Small intestine (tissue), 7 donors: Measurements from ENCODE around the gene SHOX. TPM values are rescaled to one million over a fixed set of nuclear protein-coding genes. Genes with fewer than 3 reads are reported as not detected.

Experiments
- DNase-seq, 2 donors: peaks; one replicate each; pipeline versions ENCODE4 v3.0.0 to v3.0.0-alpha.2; 2013
- FAIRE-seq: peaks from 2 replicates; lab custom pipeline; 2012; peaks lifted over from hg19 to GRCh38; lab: Jason Lieb, UNC
- H3K27ac ChIP-seq, 3 donors: one replicate each; pipeline ENCODE4 v1.5.1; 2013; ENCODE audit warnings: low read length in 2 of 3, mild to moderate bottlenecking in 2 of 3, control low read depth in 1 of 3, inconsistent platforms in 1 of 3, low read depth in 1 of 3, moderate library complexity in 1 of 3
- H3K27me3 ChIP-seq, 3 donors: one replicate each; pipeline ENCODE4 v1.6.1; 2013; ENCODE audit warnings: low read length in 3 of 3, inconsistent platforms in 1 of 3; ENCODE audit not compliant: control insufficient read depth in 3 of 3, insufficient read depth in 3 of 3
- H3K36me3 ChIP-seq, 3 donors: one replicate each; pipeline ENCODE4 v1.6.1; 2013; ENCODE audit warnings: low read length in 3 of 3, inconsistent platforms in 1 of 3, low read depth in 1 of 3, mild to moderate bottlenecking in 1 of 3, moderate library complexity in 1 of 3; ENCODE audit not compliant: control insufficient read depth in 3 of 3, insufficient read depth in 2 of 3
- H3K4me1 ChIP-seq, 3 donors: one replicate each; pipeline ENCODE4 v1.6.1; 2013; ENCODE audit warnings: low read length in 2 of 3, inconsistent platforms in 1 of 3, low read depth in 1 of 3, mild to moderate bottlenecking in 1 of 3, moderate library complexity in 1 of 3; ENCODE audit not compliant: control insufficient read depth in 3 of 3, insufficient read depth in 2 of 3
- H3K4me3 ChIP-seq, 3 donors: one replicate each; pipeline ENCODE4 v1.5.1; 2013; ENCODE audit warnings: low read length in 3 of 3, control low read depth in 1 of 3, inconsistent platforms in 1 of 3, low read depth in 1 of 3, mild to moderate bottlenecking in 1 of 3, moderate library complexity in 1 of 3
- H3K9me3 ChIP-seq, 2 donors: one replicate each; pipeline ENCODE4 v1.6.1; 2013; ENCODE audit warnings: low read depth in 1 of 2, low read length in 1 of 2; ENCODE audit not compliant: control insufficient read depth in 2 of 2, insufficient read depth in 1 of 2
- WGBS, 3 donors: extraction: QIAGEN DNeasy Blood & Tissue Kit; methylation state at CpG; one replicate each; pipeline ENCODE4 v1.1.7; 2013; 5-methylcytosine and 5-hydroxymethylcytosine counted together
- polyA plus RNA-seq, 4 donors: library from polyadenylated mRNA; stranded (reverse) in 3 of 4; unstranded in 1 of 4; fragments of 200-250 nt in 3 of 4; fragments of 120-200 nt in 1 of 4; gene quantifications; one replicate each; pipeline versions ENCODE4 v1.2.1 to v1.2.3, GENCODE V29; 2013
- donor health status: healthy with polysubstance abuse.
- donor health status: control.
- donor health status: control.
- donor health status: Bipolar disorder and iron deficiency.
- donor health status: healthy.

SHOX gene
- polyA plus RNA-seq, 4 donors, result 0.04 TPM; not detected in 2

GRCh38 chrX:675955-676295 is 45.3 kb downstream of the SHOX start:
- 49 to 61% (median 56%) methylated on average over 15 of the region's 15 CpGs for WGBS, 3 donors
- DNase-seq, result no peak
- Histone ChIP-seq H3K4me1 (no peaks in the 10 kb centered on the region), H3K27me3 (no peaks in the 10 kb centered on the region), H3K9me3 (peaks cover 0 to 15% of the 10 kb centered on the region in 2 donors), H3K36me3 (no peaks in the 10 kb centered on the region), H3K4me3 (no peak overlapping the region), H3K27ac (no peak overlapping the region)
- no peak for FAIRE-seq

GRCh38 chrX:677376-677775 is 46.8 kb downstream of the SHOX start:
- WGBS, 3 donors, result 86 to 89% (median 86%) methylated on average over 13 of the region's 13 CpGs
- Histone ChIP-seq H3K4me3 (no peak overlapping the region), H3K9me3 (peaks cover 0 to 19% of the 10 kb centered on the region in 2 donors), H3K27ac (no peak overlapping the region), H3K4me1 (no peaks in the 10 kb centered on the region), H3K27me3 (no peaks in the 10 kb centered on the region), H3K36me3 (no peaks in the 10 kb centered on the region)
- FAIRE-seq (no peak), DNase-seq (no peak)

GRCh38 chrX:679291-679979 is 48.8 kb downstream of the SHOX start:
- 67 to 84% (median 75%) methylated on average over 39 of the region's 39 CpGs for WGBS, 3 donors
- H3K36me3 ChIP-seq, result no peaks in the 10 kb centered on the region
- no peak for DNase-seq
- H3K9me3 ChIP-seq, result peaks cover 0 to 19% of the 10 kb centered on the region in 2 donors
- no peaks in the 10 kb centered on the region for H3K4me1 ChIP-seq
- H3K27me3 ChIP-seq, result no peaks in the 10 kb centered on the region
- FAIRE-seq, result no peak
- H3K4me3 ChIP-seq, result no peak overlapping the region
- no peak overlapping the region for H3K27ac ChIP-seq

- Histone ChIP-seq H3K4me1 (no peaks in the 10 kb centered on the region), H3K27me3 (no peaks in the 10 kb centered on the region), H3K27ac (no peak overlapping the region), H3K4me3 (no peak overlapping the region), H3K9me3 (peaks cover 0 to 19% of the 10 kb centered on the region in 2 donors), H3K36me3 (no peaks in the 10 kb centered on the region)
- no peak for DNase-seq
- 93 to 96% (median 93%) methylated on average over 14 of the region's 14 CpGs for WGBS, 3 donors
- no peak for FAIRE-seq
Observed at GRCh38 chrX:680062-680461, 49.5 kb downstream of the SHOX start.

- 76 to 91% (median 82%) methylated on average over 3 of the region's 3 CpGs for WGBS, 3 donors
- H3K9me3 ChIP-seq, result peaks cover 0 to 15% of the 10 kb centered on the region in 2 donors
- no peaks in the 10 kb centered on the region for H3K4me1 ChIP-seq
- FAIRE-seq (no peak), DNase-seq (no peak)
- no peaks in the 10 kb centered on the region for H3K27me3 ChIP-seq
- no peak overlapping the region for H3K27ac ChIP-seq
- no peak overlapping the region for H3K4me3 ChIP-seq
- no peaks in the 10 kb centered on the region for H3K36me3 ChIP-seq
Observed at GRCh38 chrX:681989-682388, 51.4 kb downstream of the SHOX start.

- FAIRE-seq (no peak), DNase-seq (no peak)
- WGBS, 3 donors, result 83 to 89% (median 88%) methylated on average over 8 of the region's 8 CpGs
Observed at GRCh38 chrX:682892-683291, 52.3 kb downstream of the SHOX start.

GRCh38 chrX:683576-683975 is 53.0 kb downstream of the SHOX start:
- H3K27me3 ChIP-seq, result no peaks in the 10 kb centered on the region
- no peaks in the 10 kb centered on the region for H3K36me3 ChIP-seq
- H3K4me3 ChIP-seq, result no peak overlapping the region
- peaks cover 0 to 15% of the 10 kb centered on the region in 2 donors for H3K9me3 ChIP-seq
- FAIRE-seq (no peak), DNase-seq (no peak)
- no peaks in the 10 kb centered on the region for H3K4me1 ChIP-seq
- no peak overlapping the region for H3K27ac ChIP-seq
- 68 to 81% (median 75%) methylated on average over 8 of the region's 8 CpGs for WGBS, 3 donors

More at GRCh38 chrX:682892-683291, 52.3 kb downstream of the SHOX start:
- no peaks in the 10 kb centered on the region for H3K36me3 ChIP-seq
- H3K4me1 ChIP-seq, result no peaks in the 10 kb centered on the region
- H3K4me3 ChIP-seq, result no peak overlapping the region
- H3K9me3 ChIP-seq, result peaks cover 0 to 15% of the 10 kb centered on the region in 2 donors
- H3K27ac ChIP-seq, result no peak overlapping the region
- no peaks in the 10 kb centered on the region for H3K27me3 ChIP-seq

GRCh38 chrX:685120-686032 is 54.8 kb downstream of the SHOX start:
- FAIRE-seq (no peak), DNase-seq (no peak)
- no peaks in the 10 kb centered on the region for H3K36me3 ChIP-seq
- H3K4me3 ChIP-seq, result no peak overlapping the region
- H3K9me3 ChIP-seq, result peaks cover 0 to 14% of the 10 kb centered on the region in 2 donors
- no peaks in the 10 kb centered on the region for H3K4me1 ChIP-seq
- no peak overlapping the region for H3K27ac ChIP-seq
- no peaks in the 10 kb centered on the region for H3K27me3 ChIP-seq
- 87 to 88% (median 87%) methylated on average over 13 of the region's 13 CpGs for WGBS, 3 donors
